Activated T-cell treated with anti-CD3 and anti-CD28 coated beads for 1 hour (primary cell): Measurements from ENCODE around the gene HDGFL3.

ENCODE experiments used
- DNase-seq: peaks from one replicate; pipeline ENCODE4 v3.0.0-alpha.2; 2020; ENCODE audit warnings: low read depth

Gene HDGFL3

DNA sequence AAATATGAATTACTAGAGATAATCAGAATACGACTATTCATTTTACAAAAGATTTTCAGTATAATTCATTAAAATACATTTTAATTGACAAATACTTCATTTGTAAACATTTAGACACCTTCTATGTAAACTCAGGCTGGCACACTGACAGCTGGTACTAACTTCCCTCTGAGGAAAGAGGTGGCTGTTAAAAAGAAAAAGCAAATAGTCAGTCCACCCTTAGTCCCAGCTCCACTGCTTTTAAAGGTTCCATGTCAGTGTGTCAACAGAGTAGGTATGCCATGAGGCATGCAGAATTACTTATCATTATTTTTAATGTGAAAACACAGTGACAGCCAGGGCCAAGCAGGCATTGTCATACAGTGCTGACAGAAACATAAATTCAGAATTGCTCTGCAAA, 84.1 kb downstream of the HDGFL3 start:
- no peak for DNase-seq

DNA sequence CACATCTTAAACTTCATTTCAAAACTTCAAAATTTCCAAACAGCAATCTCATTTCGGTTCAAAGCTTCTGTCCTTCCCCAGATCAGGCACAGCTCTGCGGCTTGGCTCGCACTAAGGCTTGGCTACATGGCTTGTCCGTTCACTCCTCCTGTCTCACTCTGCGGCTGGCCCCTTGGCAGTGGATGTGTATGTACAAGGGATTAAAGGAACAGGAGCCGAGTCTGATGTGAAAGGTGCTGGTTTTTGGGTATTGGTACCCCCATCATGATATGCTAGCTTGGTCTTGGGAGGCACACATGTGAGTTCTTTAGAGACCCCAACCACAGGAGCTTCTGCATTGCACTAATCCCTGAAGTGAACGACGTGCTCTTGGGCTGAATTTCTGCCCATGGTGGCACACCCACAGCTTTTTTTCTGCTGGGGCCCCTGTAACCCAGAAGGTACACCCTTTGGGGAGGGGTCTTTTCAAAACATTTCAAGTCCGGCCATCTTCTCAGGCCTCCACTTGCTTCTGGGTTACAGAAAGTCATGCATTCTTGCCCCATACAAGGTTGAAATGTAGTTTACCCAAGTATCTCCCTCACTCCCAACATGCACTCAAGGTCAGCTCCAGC, 87.5 kb downstream of the HDGFL3 start:
- no peak for DNase-seq

DNA sequence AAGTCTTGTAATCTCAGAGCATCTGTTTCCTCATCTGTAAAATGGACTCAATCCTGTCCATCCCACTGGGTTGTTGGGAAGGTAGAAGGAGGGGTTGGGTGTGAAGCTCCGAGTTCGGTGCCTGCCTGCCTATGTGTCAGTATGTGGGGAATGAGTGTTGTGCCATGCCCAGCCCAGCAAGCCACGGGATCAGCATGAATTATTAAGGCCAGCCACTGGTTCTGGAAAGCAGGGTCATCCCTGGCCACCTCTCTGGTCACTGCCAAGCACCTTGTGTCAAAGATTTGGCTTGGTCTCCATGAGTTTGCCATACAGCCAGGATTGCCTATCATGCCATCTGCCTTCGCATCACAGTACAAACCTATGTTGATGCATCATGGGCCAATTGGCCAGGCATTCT, 88.7 kb downstream of the HDGFL3 start:
- no peak for DNase-seq

DNA sequence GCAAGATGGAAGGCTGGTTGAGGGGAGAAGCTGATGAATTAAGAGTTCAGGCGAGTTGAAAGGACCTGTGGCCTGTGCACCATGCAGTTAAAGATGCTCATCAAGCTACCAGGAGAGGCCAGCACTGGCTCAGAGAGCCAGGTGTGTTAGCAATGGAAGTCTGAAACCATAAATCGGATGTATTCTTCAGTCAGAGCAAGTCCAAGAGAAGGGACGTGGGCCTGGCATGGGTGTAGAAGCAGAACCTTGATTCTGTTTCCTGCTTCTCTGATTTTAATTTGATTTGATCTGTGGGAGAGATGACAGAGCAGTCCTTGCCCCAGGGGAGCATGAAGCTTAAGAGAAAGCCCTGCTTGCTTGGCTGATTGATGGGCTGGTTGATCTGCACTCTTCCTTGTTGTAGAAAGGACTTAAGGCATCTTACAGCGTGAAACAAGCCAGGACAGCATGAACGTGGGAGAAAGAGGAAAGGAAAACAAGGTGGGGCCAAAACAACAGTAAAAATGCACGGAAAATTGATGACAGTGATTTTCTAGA, 89.3 kb downstream of the HDGFL3 start:
- DNase-seq, result no peak

DNA sequence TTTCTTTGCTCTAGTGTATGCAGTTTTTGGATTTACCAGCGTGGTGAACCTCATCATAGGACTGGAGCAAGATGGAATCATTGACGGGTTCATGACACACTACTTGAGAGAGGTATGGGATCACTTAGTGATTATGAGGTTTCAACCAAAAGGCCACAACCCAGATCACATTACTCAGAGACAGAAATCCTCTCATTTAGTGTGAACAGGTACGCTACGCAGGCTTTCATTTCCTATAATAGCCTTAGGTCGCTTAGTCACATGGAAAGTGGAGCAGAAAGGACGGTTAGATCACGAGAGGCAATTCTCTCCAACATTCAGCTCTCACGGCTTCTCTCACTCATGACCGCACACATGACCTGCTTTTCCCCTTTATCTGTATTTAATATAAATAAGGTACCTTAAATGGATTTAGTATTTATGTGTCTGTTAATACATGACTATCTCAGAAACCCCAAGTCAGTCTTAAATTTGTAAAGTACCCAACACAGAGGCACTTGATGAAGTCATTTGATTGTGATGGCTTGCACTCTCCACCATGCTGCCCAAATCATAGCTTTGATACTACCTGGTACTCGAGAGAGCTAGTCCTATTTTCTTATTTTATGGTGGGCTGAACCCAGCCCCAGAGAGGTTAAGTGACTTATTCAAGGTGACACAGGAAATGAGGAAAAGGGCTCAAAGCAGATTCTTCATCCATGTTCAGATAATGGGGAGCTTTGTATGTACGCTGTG, 91.6 kb downstream of the HDGFL3 start:
- no peak for DNase-seq

DNA sequence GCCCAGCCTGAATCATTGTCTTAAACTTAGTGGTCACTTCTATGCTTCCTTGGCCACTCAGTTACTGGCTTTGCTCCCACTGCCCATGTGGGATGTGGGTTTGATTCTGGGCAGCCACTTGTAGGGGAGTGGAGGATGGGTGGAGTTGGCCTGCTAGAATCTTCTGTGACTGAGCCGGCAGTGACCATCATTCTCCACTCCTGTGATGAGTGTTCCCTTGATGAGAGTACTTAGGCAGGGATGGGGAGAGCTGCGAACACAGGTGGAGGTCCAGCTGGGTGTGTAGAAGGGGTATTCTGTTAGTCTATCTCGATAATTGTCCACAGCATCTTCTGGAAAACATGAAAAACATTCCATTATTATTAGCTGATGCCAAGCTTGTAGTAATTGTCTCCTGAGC, 92.2 kb downstream of the HDGFL3 start:
- DNase-seq, result no peak

DNA sequence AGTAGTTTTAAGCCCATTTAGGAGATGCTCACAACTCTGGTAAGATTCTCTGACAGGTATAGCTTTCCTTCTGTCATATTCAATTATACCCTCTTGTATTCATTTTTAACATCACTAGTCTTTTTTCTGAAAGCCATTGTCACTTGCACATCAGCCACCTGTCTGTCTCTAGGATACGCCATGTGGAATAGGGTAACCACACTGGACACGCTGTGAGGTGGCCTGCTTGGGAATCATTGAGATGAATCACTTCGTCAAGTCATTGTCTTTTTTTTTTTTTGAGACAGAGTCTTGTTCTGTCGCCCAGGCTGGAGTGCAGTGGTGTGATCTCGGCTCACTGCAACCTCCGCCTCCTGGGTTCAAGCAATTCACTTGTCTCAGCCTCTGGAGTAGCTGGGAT, 92.8 kb downstream of the HDGFL3 start:
- DNase-seq, result no peak

DNA sequence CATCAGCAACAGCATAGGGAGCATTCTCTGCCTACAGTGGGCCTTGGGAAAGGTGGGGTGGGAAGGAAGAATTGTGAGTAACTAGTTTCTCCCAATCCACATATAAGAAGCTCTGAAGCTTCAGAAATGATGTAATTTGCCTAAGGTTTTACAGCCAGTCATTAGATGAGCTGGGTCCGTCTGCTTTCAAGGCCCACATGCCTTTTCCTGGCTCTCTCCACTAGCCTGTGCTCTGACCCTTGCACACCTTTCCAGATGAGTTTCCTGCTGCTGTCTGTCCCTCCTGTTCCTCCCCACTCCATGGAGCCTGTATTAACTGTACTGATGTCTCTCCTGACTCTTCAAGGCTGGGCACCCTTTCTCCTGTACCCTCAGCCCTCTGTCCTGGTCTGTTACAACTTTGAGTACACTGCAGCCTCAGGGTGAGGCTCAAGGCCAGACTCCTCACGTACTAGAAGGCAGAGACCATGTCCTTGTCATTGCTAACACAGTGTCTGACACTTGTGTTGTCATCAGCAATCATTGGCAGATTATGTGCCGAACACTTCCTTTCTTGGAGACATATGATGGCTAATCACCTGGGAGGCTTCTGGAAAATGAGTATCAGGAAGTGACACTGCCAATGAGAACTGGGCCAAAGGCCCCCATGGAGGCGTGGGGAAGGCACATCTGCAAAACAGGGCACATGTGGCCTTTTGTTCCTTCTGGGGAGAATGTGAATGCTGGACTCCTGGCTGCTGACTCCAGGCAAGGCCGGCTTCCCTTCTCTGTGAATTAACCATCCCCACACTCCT, 93.5 kb downstream of the HDGFL3 start:
- no peak for DNase-seq

DNA sequence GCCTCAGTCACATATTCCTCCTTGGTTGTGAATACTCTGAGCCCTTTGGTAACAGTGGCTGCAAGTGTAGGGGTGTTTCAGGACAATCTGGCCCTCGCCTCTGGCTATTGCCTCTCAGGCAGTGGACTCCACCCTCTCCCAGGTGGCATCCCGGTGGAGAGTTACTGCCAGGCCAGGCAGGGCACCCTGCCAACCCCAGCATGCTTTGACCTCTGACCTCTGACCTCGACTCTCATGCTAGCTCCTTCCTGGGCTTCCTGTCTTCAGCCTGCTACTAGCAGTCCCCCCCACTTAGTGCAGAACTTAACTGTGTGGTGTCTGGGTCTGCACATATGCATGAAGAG, 94.7 kb downstream of the HDGFL3 start:
- DNase-seq, result no peak

DNA sequence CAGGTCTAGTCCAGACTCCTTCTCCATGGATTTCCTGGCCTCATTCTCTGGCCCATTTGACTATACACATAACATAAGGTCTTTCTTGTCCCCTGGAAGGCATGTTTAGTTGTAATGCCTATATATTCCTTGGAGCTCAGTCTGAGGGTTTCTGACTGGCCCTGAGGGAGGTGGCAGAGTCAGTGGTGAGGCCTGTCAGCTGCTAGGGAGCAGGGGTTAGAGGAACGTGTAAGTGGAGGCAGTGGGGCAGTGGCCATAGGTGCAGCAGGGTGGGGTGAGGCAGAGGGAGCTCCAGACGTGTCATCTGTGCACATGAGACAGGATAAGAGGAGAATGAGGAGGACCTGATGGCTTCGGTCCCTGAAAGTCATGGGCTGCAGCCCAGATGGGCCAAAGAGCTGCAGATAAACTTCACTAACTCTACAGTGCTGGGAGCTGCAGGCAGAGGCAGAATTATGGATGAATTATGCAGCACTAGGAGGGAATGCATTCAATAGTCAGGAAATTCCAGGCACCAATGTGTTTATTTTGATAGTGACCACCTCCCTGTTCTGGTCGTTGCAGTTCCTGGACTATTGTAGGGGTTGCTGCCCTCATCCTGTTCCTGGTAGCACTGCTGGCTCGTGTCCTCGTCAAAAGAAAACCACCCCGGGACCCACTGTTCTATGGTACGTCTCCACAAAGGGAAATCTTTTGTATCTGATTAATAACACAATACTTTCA, 95.2 kb downstream of the HDGFL3 start:
- DNase-seq, result no peak

DNA sequence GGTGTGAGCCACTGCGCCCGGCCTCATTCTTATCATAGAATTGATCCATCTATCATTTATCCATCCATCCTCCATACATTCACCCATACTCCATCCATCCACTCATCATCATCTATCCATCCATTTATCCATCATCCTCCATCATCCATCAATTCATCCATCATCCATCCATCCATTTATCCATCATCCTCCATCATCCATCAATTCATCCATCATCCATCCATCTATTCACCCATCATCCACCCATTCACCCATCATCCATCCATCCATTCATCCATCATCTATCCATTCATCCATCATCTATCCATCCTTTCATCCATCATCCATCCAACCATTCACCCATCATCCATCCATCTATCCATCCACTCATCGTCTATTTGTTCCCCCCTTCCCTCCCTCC, 96.5 kb downstream of the HDGFL3 start:
- no peak for DNase-seq

DNA sequence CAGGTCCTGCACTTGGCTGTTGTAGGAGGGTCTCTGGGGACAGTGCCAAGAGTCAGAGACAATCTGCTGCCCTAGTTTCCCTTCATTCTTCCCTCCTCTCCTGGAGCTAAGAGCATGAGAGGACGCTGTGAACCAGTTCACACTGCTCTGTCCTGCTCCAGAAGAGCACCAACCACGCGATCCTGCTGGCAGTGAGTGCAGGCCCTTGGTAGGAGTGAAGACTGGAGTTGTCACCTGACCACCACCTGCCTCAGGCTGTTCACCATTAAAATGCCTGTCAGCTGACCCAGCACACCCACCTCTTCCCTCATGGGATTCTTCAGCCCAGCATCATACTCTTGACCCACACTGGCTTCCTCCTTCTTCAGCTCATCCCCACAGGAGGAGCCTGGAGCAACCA, 97.2 kb downstream of the HDGFL3 start:
- DNase-seq, result no peak

DNA sequence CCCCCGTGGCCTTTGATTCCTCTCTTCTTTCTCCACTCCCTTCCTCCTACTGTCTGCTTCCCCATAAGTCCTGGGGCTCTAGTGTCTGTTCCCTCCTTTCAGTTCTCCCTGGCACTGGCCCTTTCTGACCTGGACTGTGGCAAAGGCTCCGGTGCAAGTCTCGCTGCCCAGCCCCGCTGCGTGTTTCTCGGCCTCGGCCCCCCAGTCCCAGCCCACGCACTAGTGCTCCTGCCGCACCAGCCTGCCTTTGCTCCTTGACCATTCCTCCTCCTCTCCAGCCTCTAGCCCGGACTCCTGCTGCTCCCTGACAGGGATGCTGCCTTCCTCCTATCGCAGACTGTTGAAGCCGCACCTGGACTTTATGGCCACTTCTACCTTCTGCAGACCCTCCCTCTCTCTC, 98.1 kb downstream of the HDGFL3 start:
- DNase-seq, result no peak

DNA sequence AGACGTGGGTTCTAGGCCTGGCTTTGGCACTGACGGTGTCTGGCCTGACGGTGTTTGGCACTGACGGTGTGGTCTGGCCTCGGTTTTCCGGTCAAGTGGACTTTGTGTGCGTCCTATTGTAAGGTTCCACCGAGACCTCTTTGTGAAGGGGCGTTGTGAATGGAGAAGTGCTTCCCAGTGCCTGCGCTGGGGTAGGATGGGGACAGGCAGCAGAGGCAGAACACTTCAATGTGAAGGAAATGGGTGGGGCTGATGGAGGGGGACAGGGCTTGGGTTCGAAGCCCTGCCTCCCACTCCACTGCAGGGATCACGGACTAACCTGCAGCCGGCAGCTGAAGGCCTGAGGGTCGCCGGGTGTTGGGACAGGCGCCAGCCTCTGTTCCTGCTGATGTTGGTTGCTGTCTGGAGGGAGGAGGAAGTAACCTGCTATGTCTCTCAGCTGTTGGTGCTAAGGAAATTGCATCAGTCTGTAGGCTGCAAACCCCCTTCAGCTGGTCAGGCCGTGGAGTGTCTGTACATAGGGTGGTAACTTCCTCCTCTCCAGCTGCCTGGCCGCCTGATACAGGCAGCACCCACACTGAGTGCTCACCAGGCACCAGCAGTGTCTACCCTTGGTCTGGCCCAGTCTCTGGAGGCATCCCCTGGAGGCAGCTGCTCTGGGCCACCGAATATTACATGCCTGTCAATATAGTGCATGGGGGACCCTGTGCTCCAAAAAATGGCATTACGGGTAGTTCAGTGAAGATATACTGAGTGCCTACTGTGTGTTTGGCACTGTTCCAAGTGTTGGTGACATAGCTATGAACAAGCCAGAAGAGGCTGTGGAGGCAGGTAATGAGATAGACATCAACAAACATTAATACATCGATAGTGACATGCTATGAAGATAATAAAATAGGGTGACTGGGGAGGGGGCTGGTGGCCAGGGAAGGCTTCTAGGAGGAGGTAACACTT, 99.1 kb downstream of the HDGFL3 start:
- no peak for DNase-seq

DNA sequence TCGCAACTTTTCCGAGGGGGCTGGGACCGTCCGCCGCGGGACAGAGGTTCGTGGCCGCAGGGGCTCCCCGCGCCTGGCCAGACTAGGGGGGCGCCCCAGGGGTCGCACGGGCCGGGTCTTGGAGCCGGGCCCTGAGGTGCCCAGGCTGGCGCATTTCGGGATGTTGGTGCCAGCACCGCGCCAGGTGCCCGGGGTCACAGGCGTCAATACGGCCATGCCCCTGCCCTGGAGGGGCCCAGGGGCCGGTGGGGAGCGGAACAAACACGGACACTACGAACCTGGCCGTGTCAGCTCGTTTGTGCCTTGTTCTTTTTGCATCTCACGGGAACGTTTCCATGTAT, 99.8 kb downstream of the HDGFL3 start:
- DNase-seq, result no peak

DNA sequence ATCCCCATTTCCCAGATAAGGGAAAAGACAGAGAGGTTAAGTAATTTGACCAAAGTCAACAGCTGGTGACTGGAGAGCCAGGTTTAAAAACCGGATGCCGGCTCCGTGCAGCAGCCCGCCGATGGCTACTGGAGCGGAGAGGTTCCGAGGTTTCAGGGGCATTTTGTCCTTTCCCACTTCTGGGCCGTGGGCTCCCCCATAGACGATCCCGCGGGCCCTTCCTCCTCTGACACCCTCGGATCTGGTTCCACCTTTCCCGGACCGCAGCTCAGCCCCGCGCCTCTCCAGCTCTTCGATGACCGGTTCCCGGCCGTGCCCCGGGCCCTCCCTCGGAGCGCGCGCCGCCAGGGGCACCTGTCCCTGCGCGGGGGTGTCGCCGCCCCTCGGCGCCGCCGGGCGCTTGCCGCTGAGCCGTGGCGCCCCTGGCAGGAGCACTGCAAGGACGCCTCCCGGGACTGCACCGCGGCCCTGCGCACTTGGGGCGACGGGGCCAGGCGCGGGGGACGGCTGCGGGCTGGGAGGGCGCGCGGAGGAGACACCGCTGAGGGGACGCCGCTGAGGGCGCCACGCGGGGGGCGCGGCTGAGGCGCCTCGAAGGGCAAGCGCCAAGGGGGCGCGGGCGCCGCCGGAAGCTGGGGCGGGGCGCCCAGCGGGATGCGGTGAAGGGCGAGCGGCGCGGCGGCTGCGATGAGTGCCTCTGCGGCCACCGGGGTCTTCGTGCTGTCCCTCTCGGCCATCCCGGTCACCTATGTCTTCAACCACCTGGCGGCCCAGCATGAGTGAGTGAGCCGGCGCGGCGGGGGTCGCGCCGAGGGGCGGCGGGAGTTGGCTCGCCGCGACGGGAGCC, 100.4 kb downstream of the HDGFL3 start, which contains the start of gene TM6SF1:
TSS of gene TM6SF1 (plus strand) at position 652 of the 847 bp plus-strand sequence. CDS start at position 688, 36 bp downstream.
- no peak for DNase-seq

DNA sequence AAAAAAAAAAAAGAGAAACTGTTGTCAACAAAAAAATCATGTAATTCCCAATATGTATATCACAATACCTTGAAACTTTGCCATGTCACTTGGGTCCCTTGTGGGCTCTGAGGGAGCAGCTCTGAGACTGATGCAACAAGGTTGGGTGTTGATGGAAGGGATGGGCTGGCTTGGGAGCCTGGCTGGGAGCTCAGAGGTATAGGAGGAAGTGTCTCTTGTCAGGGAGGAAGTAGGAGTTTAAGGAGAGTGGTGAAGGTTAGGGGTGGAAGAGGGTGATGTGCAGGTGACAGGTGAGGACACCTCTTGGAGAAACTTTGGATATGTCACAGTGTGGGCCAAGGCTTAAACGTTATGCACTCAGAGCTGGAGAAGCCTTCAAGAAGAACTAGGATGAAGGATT, 102.2 kb downstream of the HDGFL3 start:
- no peak for DNase-seq

DNA sequence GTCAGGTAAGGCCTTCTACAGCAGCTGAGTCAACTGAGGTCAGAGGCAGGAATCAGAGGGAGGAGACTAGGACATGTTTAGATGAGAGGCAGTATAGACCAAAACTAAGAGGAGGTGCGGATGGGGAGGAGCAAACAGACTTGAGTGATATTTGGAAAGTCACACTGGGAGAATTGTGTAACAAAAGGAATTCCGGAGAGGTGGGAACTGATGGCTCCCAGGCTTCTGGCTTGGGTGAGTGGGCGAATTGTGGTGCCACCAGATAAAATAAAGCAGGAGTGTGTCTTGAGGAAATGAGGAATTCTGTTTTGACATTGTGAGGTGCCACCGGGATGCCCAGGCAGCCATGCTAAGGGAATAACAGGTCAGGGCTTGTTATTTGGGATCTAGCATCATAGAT, 103.5 kb downstream of the HDGFL3 start:
- DNase-seq, result no peak

DNA sequence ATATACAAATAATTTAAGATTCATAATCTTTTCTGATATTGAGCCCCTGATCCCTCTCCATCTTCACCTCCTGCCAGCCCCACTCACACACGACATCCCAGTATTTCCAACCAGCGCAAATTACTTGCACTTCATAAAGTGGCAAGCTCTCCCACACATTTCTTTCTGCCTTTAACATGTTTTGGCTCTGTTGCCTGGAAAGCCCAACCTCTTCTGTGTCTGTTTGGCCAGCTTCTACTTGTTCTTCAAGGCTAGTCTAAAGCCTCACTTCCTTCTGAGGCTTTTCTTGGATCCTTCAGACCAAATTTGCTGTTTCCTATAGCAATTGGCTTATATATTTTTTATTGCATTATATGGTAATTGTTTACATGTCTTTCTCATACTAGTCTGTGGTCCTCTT, 105.3 kb downstream of the HDGFL3 start:
- DNase-seq, result no peak

DNA sequence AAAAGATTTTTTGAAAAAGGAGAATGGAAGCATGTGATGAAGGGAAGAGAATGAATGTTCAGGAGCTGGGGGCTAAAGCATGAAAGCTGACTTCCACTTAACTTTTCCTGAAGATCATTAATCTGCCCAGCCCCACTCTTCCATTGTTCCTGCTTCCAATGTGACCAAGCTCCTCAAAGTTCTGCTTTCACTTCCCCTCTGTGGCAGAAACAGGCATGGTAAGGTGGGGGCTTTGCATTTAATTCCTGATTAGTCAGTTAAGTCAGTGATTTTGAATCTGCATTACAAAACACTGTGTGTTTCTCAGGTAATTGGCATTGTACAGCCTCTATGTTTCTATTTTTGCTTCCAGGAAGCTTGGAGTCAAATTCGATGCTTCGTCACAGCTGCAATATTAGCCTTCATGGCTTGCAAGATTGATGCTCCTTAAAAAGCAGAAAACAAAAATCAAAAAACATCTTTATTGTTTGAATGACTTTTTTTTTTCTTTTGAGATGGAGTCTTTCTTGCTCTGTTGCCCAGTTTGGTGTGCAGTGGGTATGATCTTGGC, 107.5 kb downstream of the HDGFL3 start:
- no peak for DNase-seq
